AG04450 (cell line): ENCODE results near the gene KREMEN1. TPM values are rescaled to one million over a fixed set of nuclear protein-coding genes. Genes with fewer than 3 reads are reported as not detected.

Source experiments
- CTCF ChIA-PET: fragments of 300-600, 350-600 bp; formaldehyde crosslinking; extraction: SDS; loops from one replicate; lab custom pipeline; 2022; ENCODE audit warnings: antibody characterized with exemption, inconsistent platforms; lab: Charles Lee
- POLR2A ChIA-PET: fragments of 350-600 bp; formaldehyde crosslinking; extraction: SDS; loops from one replicate; lab custom pipeline; 2021; ENCODE audit warnings: antibody characterized with exemption, inconsistent platforms; lab: Yijun Ruan, JAX
- DNase-seq: peaks from one replicate; pipeline ENCODE4 v3.0.0-alpha.2; 2011; ENCODE audit warnings: low read depth, low spot score
- H3K27ac ChIP-seq: one replicate; pipeline ENCODE4 v1.5.1; 2012; ENCODE audit warnings: low read depth, low read length, control low read depth
- H3K27me3 ChIP-seq: one replicate; pipeline ENCODE4 v1.6.0; 2012; ENCODE audit warnings: low read length; ENCODE audit not compliant: control insufficient read depth, insufficient read depth
- H3K4me3 ChIP-seq: 2 replicates; pipeline ENCODE4 v1.5.1; 2011; ENCODE audit warnings: mild to moderate bottlenecking, low read depth, low read length, control low read depth
- H3K9me3 ChIP-seq: 2 replicates; pipeline ENCODE4 v1.5.1; 2012; ENCODE audit warnings: low read length; ENCODE audit not compliant: control insufficient read depth, insufficient read depth
- polyA plus RNA-seq: library from polyadenylated mRNA; depleted of rRNA; stranded (reverse); fragments of >200 nt; gene quantifications from 2 replicates; pipeline ENCODE4 v1.2.3, GENCODE V29; 2011
- TF ChIP-seq, protein P1 (sequence below): IDR thresholded peaks from 2 replicates; pipeline ENCODE4 v1.5.1; 2011; ENCODE audit warnings: low read depth, low read length, control low read depth, inconsistent platforms

Gene KREMEN1
- polyA plus RNA-seq, 1 experiment: 5.9 TPM

DNA sequence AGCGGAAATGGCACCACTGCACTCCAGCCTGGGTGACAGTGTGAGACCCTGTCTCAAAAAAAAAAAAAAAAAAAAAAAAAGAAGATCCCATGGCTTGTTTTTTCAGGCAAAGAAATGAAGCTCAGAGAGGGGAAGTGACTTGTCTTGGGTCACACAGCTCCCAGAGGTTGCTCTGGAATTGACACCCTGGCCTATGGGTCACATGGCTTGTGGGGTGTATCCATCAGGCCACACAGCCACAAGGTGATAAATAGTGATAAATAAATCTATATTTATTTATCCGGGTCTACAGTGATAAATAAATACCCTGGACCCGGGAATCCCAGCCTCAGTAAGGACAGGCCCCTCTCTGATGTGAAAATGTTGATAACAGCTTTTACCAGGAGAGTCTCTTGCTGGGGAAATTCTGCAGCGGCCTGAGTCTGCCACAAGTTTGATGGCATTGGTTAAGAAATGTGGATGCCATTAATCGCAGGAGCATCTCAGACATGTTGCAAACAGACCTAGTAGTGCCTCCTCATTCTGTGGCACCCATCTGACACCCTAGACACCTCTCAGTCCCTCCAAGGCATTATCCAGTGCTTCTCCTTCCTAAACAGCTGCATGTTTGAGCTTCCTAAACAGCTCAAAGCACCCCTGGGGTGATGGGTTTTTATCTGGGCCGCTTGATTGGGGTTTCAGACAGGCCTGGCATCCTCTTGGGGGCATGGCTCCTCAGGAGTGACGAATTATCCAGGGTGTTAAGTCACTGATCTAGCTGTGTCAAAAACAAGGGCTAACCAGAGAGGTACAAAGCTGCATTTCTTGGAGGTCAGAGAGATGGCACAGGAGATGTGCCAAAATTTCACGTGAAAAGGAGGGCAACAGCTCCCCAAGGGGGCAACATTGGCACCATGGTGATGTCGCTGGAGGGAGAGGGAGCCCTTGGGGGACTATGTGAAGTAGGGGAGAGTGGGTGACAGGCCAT, 130.9 kb downstream of the KREMEN1 start:
- H3K4me3 ChIP-seq: no peak overlapping the region
- H3K27ac ChIP-seq: no peak overlapping the region
- DNase-seq: no peak
- CTCF ChIA-PET: interaction anchor here (0.6 to 1.9 kb wide), 4 partner anchors 42 to 55 kb away, joined by 3 to 6 read pairs (median 4); no protein-coding TSS in a partner anchor
- no peaks in the 10 kb centered on the region; the same call in 1 of the 2 replicates for H3K9me3 ChIP-seq
- TF ChIP-seq, protein P1, sequence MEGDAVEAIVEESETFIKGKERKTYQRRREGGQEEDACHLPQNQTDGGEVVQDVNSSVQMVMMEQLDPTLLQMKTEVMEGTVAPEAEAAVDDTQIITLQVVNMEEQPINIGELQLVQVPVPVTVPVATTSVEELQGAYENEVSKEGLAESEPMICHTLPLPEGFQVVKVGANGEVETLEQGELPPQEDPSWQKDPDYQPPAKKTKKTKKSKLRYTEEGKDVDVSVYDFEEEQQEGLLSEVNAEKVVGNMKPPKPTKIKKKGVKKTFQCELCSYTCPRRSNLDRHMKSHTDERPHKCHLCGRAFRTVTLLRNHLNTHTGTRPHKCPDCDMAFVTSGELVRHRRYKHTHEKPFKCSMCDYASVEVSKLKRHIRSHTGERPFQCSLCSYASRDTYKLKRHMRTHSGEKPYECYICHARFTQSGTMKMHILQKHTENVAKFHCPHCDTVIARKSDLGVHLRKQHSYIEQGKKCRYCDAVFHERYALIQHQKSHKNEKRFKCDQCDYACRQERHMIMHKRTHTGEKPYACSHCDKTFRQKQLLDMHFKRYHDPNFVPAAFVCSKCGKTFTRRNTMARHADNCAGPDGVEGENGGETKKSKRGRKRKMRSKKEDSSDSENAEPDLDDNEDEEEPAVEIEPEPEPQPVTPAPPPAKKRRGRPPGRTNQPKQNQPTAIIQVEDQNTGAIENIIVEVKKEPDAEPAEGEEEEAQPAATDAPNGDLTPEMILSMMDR: no peak
- peaks cover 20% of the 10 kb centered on the region for H3K27me3 ChIP-seq
- POLR2A ChIA-PET: interaction anchor here (0.7 kb wide), 1 partner anchor 18 kb away, joined by 3 read pairs; no protein-coding TSS in a partner anchor

- no peak for DNase-seq
- no peak overlapping the region for H3K27ac ChIP-seq
- CTCF ChIA-PET: interaction anchor here (1.0 to 1.9 kb wide), 3 partner anchors 41 to 51 kb away, joined by 3 to 7 read pairs (median 6); no protein-coding TSS in a partner anchor
- no peak overlapping the region for H3K4me3 ChIP-seq
- TF ChIP-seq, protein P1: no peak
- peaks cover 23% of the 10 kb centered on the region for H3K27me3 ChIP-seq
- POLR2A ChIA-PET: no interaction called here
- H3K9me3 ChIP-seq: no peaks in the 10 kb centered on the region; the same call in 1 of the 2 replicates
Observed at GRCh38 chr22:29204455-29205183, 131.8 kb downstream of the KREMEN1 start.

DNA sequence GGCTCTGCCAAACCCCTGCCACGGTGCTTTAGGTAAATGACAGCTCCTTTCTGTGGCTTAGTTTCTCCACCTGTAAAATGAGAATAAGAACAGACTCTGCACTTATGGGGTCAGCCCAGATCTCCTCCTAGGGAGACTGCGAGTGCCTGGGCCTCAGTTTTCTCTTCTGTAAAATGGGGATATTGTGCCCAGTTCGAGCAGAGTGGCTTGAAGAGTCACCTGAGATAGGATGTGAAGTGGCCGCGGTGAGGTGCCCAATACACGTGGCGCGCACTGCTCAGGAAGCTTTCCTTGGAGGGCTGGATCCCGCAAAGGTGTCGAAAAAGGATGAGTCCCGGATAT, 132.4 kb downstream of the KREMEN1 start:
- POLR2A ChIA-PET: no interaction called here
- Histone ChIP-seq H3K27ac (no peak overlapping the region), H3K27me3 (peaks cover 23% of the 10 kb centered on the region), H3K9me3 (no peaks in the 10 kb centered on the region; the same call in 1 of the 2 replicates), H3K4me3 (peak overlapping the region; percentile 52)
- CTCF ChIA-PET: interaction anchor here (1.9 kb wide), 2 partner anchors 40 to 51 kb away, joined by 6 to 7 read pairs; no protein-coding TSS in a partner anchor
- no peak for DNase-seq
- TF ChIP-seq, protein P1: no peak

GRCh38 chr22:29205594-29206371, 132.9 kb downstream of the KREMEN1 start, which contains the start of gene EMID1:
EMID1 (plus strand) TSS chr22:29205896; CDS start chr22:29206039, 143 bp downstream.
- no peaks in the 10 kb centered on the region; the same call in 1 of the 2 replicates for H3K9me3 ChIP-seq
- DNase-seq: no peak
- peaks cover 23% of the 10 kb centered on the region for H3K27me3 ChIP-seq
- TF ChIP-seq, protein P1: peak; percentile 31; the same call in 1 of the 2 replicates
- H3K27ac ChIP-seq: no peak within 1 kb of the TSS
- peak within 1 kb of the TSS; percentile 63 for H3K4me3 ChIP-seq
- POLR2A ChIA-PET: interaction anchor here (0.6 kb wide), 1 partner anchor 63 kb away, joined by 3 read pairs; no protein-coding TSS in a partner anchor
- CTCF ChIA-PET: interaction anchor here (0.5 to 1.9 kb wide), 4 partner anchors 40 to 128 kb away, joined by 3 to 7 read pairs (median 6); no protein-coding TSS in a partner anchor
